Measurements from ENCODE around the gene GCNA. TPM values are rescaled to one million over a fixed set of nuclear protein-coding genes. Genes with fewer than 3 reads are reported as not detected.

The GCNA gene
- total and polyA plus RNA-seq, 2 of the 13 experiments (the other 11 are each of a cell fraction or from before 2014, with no cell fraction given): 0.38 to 0.66 TPM

DNA sequence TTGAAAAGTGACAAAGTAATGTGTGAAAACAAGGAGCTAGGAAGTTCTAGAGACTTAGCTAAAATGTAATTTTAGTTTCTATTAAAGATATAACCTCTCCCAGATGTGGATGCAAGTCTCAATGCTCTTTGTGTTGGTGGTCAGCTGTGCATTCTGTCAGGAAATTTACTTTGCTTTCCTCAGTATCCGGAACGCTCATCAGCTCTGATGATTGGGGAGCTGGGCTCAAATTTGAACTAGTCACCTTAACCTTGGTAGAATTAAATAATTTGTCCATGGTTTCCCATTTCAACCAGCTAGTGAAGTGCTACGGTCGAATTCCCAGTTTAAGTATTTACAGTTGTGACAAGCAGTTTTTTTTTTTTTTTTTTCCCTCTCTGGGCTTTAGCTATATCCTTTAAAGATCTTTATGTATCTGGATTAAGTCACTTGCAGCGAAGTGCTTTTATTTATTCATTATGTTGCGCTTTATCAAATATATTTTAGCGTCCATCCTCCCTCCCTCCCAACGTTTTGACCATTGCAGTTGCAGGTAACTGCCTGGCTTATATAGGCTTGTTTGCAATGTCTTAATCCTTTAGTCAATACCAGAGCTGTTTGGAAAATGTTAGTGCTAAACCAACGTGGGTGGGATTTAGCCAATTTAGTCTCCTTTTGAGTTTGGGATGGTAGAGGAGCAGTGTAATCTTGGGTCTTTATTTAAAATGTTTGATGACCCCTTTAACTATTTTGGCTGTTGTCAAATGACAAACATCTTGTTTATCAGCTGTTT is 43.3 kb upstream of the GCNA start (continued):
- TF ChIP-seq, protein P1, sequence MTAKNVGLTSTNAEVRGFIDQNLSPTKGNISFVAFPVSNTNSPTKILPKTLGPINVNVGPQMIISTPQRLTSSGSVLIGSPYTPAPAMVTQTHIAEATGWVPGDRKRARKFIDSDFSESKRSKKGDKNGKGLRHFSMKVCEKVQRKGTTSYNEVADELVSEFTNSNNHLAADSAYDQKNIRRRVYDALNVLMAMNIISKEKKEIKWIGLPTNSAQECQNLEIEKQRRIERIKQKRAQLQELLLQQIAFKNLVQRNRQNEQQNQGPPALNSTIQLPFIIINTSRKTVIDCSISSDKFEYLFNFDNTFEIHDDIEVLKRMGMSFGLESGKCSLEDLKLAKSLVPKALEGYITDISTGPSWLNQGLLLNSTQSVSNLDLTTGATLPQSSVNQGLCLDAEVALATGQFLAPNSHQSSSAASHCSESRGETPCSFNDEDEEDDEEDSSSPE (CRISPR knock-in tag; IDR thresholded peaks at IDR 0.05): no peak
- TF ChIP-seq, protein P2, sequence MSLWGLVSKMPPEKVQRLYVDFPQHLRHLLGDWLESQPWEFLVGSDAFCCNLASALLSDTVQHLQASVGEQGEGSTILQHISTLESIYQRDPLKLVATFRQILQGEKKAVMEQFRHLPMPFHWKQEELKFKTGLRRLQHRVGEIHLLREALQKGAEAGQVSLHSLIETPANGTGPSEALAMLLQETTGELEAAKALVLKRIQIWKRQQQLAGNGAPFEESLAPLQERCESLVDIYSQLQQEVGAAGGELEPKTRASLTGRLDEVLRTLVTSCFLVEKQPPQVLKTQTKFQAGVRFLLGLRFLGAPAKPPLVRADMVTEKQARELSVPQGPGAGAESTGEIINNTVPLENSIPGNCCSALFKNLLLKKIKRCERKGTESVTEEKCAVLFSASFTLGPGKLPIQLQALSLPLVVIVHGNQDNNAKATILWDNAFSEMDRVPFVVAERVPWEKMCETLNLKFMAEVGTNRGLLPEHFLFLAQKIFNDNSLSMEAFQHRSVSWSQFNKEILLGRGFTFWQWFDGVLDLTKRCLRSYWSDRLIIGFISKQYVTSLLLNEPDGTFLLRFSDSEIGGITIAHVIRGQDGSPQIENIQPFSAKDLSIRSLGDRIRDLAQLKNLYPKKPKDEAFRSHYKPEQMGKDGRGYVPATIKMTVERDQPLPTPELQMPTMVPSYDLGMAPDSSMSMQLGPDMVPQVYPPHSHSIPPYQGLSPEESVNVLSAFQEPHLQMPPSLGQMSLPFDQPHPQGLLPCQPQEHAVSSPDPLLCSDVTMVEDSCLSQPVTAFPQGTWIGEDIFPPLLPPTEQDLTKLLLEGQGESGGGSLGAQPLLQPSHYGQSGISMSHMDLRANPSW (CRISPR knock-in tag; IDR thresholded peaks at IDR 0.05; ENCODE audit: borderline replicate concordance): no peak
- TF ChIP-seq SMAD3 (CRISPR knock-in tag; IDR thresholded peaks at IDR 0.05) (no peak), TCF7L2 (IDR thresholded peaks at IDR 0.05; ENCODE audit: low read depth, low read length) (no peak), SAP130 (CRISPR knock-in tag; IDR thresholded peaks at IDR 0.05; ENCODE audit: low read depth) (peak; percentile 15)
- TF ChIP-seq, protein P3, sequence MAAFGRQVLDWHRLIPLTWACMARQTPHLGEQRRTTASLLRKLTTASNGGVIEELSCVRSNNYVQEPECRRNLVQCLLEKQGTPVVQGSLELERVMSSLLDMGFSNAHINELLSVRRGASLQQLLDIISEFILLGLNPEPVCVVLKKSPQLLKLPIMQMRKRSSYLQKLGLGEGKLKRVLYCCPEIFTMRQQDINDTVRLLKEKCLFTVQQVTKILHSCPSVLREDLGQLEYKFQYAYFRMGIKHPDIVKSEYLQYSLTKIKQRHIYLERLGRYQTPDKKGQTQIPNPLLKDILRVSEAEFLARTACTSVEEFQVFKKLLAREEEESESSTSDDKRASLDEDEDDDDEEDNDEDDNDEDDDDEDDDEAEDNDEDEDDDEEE (CRISPR knock-in tag; IDR thresholded peaks at IDR 0.05): no peak

DNA sequence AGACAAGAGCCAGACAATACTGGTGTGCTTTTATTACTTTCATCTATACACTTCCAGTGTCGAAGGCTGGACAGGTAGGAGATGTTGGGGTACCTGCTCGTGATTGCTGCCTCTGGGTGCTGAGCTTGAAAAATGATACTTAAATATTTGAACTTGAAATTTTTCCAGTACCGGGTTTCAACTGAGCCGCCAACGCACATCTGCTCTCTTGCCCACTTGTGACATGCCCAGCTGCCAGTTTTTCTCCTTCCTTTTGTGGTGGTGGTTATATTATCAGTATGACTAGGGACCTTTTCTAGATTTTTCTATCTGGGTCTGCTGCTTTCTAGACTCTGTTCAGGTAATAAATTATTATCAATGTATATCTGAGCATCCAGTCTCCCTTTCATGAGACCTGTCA is 42.0 kb upstream of the GCNA start:
- Histone ChIP-seq H3K36me3 (replicated peaks in 1 of 2; ENCODE audit: control insufficient read depth in 1 of 2, insufficient read depth in 2 of 2, low read length in 2 of 2) (peaks cover 1 to 12% of the 10 kb centered on the region in 2 experiments), H3K27ac (ENCODE audit: extremely low read length, insufficient read depth, low read length) (no peak overlapping the region), H4K20me1 (ENCODE audit: insufficient read depth, low read length) (peaks cover 64% of the 10 kb centered on the region), H2AFZ (ENCODE audit: low read length) (no peak overlapping the region), H3K4me3 (replicated peaks in 1 of 3; ENCODE audit: insufficient read depth in 1 of 3, low read depth in 2 of 3, low read length in 3 of 3) (peak overlapping the region in 2 of 3 experiments; percentile 71 to 83; a peak in 3 of 6 replicates), H3K9me3 (ENCODE audit: low read length) (no peaks in the 10 kb centered on the region), H3K9ac (ENCODE audit: insufficient read depth, low read depth, low read length) (no peak overlapping the region), H3K79me2 (ENCODE audit: insufficient read depth, low read length) (peaks cover 76% of the 10 kb centered on the region), H3K27me3 (ENCODE audit: control insufficient read depth in 1 of 2, insufficient read depth in 2 of 2, low read length in 2 of 2) (no peaks in the 10 kb centered on the region; a peak in 1 of 5 replicates), H3K4me1 (ENCODE audit: insufficient read depth, low read length) (peaks cover 53% of the 10 kb centered on the region), H3K4me2 (ENCODE audit: low read depth, low read length) (peak overlapping the region; percentile 76)
- ChIA-PET POLR2A (no interaction called here), CTCF (ENCODE audit: low intra/inter-chr PET ratio, low total read pairs) (no interaction called here)
- TF ChIP-seq, protein P4, sequence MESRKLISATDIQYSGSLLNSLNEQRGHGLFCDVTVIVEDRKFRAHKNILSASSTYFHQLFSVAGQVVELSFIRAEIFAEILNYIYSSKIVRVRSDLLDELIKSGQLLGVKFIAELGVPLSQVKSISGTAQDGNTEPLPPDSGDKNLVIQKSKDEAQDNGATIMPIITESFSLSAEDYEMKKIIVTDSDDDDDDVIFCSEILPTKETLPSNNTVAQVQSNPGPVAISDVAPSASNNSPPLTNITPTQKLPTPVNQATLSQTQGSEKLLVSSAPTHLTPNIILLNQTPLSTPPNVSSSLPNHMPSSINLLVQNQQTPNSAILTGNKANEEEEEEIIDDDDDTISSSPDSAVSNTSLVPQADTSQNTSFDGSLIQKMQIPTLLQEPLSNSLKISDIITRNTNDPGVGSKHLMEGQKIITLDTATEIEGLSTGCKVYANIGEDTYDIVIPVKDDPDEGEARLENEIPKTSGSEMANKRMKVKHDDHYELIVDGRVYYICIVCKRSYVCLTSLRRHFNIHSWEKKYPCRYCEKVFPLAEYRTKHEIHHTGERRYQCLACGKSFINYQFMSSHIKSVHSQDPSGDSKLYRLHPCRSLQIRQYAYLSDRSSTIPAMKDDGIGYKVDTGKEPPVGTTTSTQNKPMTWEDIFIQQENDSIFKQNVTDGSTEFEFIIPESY (CRISPR knock-in tag; IDR thresholded peaks at IDR 0.05): peak; percentile 33; the same call in 1 of the 2 replicates
- TF ChIP-seq FOXA1 (IDR thresholded peaks at IDR 0.05) (no peak), FOXA1 (CRISPR knock-in tag; IDR thresholded peaks at IDR 0.05) (no peak)
- DNase-seq (ENCODE audit: low spot score): no peak
- 41% methylated on average over 5 of the region's 5 CpGs for WGBS (ENCODE audit: low lambda C conversion rate)
- BruUV-seq (replicated peaks): no TSS peak
- intact Hi-C loops (cut with micrococcal nuclease; ENCODE audit: unreplicated experiment): no loop called here
- no peak for FAIRE-seq
- in situ Hi-C loops (cut with HindIII; ENCODE audit: extremely low pct_ligation_motif_present, low pct_unique_long_range_greater_than_20kb): no loop called here
- ATAC-seq: no peak
